Measurements from ENCODE around the gene ZNF606.

The ZNF606 gene

DNA sequence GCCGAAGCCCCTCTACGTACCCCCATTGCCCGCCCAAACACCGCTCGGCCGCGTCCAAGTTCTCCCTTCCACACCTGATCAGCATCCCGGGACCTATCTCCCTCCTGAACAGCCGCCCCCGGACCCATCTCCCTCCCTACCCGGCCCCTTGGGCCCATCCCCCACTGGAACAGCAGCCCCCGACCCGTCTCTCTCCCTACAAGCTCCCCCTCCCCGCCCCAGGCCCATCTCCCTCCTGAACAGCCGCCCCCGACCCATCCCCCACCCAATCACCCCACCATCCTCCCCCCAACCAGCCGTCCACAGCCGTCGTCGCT, 31.8 kb upstream of the ZNF606 start:
- DNase-seq = no peak
- H4K91ac ChIP-seq (ENCODE audit: low read depth, low read length) = peak overlapping the region; percentile 38
- peak overlapping the region; percentile 75 for H3K4me2 ChIP-seq (ENCODE audit: low read length)
- peak overlapping the region; percentile 87 for H3K4me3 ChIP-seq (ENCODE audit: low read depth, low read length)
- H3K23ac ChIP-seq (ENCODE audit: low read length) = no peak overlapping the region
- H4K8ac ChIP-seq (ENCODE audit: low read depth, low read length) = no peak overlapping the region
- no peak overlapping the region for H2BK5ac ChIP-seq (ENCODE audit: low read depth, low read length, poor library complexity)
- no peak overlapping the region for H3K9ac ChIP-seq (ENCODE audit: low read length)
- no peaks in the 10 kb centered on the region for H3K36me3 ChIP-seq (ENCODE audit: control insufficient read depth in 1 of 2, insufficient read depth in 2 of 2, low read length in 2 of 2)
- H3K79me2 ChIP-seq (ENCODE audit: control insufficient read depth, insufficient read depth, low read length, poor library complexity) = no peaks in the 10 kb centered on the region
- no peaks in the 10 kb centered on the region for H3K4me1 ChIP-seq (ENCODE audit: control insufficient read depth in 1 of 2, insufficient read depth in 2 of 2, low read length in 2 of 2)
- H3K4ac ChIP-seq (ENCODE audit: low read depth, low read length) = no peak overlapping the region
- no peak overlapping the region for H2BK12ac ChIP-seq (ENCODE audit: low read length)
- H3K9me3 ChIP-seq (ENCODE audit: insufficient read depth, low read depth, low read length) = peaks cover 7% of the 10 kb centered on the region
- H3K79me1 ChIP-seq (ENCODE audit: low read length) = no peaks in the 10 kb centered on the region
- H4K12ac ChIP-seq (ENCODE audit: low read depth, low read length) = no peak overlapping the region
- H2AFZ ChIP-seq (ENCODE audit: insufficient read depth, low read length, poor library complexity) = peak overlapping the region; percentile 45
- H3K27ac ChIP-seq (ENCODE audit: low read depth, low read length) = no peak overlapping the region
- peak overlapping the region; percentile 23 for H2BK120ac ChIP-seq (ENCODE audit: insufficient read depth, low read length, poor library complexity)
- H2AK5ac ChIP-seq (ENCODE audit: low read length) = no peak overlapping the region
- no CpG with 5 or more reads among the region's 20 CpGs for WGBS (ENCODE audit: extremely low coverage, insufficient coverage, insufficient read length)
- H3K18ac ChIP-seq (ENCODE audit: low read length) = peak overlapping the region; percentile 72
- peaks cover 3% of the 10 kb centered on the region for H3K27me3 ChIP-seq (ENCODE audit: insufficient read depth, low read length)
- H3K14ac ChIP-seq (ENCODE audit: low read length) = no peak overlapping the region

DNA sequence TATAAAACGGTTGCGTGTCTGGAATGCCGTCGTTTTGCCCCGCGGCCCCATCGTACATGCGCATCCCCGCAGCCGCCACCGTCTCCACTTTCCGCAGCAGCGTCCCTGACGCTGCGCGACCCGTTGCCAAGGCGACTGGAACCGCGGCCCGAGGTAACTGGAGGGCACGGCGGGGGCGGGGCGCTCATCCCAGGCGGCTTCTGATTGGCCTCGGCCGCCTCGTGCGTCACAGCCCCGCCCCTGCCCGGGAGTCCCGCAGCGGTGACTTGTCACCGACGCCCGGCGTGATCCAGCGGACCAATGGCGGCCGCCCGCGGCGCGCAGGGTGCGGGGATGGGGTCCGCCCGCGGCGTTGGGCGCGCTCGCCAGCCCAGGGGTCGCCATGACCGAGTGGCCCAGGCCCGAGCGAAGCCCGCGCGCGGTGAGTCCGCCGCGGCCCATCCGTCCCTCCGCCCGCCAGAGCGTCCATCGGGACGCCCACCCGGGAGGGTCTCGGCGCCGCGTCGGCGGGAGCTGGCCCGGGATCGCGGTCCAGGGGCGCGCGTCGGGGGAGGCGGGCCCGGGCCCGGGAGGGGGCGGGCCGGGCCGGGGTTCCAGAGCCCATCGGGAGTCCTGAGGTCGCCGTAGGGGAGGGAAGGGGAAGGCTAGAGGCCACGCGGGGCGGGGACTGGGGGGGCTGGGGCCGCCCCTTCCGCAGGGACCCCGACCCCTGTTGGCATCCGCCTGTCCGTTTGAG, 31.3 kb upstream of the ZNF606 start, which contains the start of gene ZSCAN1:
Gene ZSCAN1, plus strand, starts transcription at position 285 of the 736 bp plus-strand sequence. CDS start 3,812 bp downstream, outside the sequence.
- DNase-seq = peak in 1 of 2 donors; percentile 43
- Histone ChIP-seq H3K9me3 (ENCODE audit: insufficient read depth, low read depth, low read length) (peaks cover 7% of the 10 kb centered on the region), H4K91ac (ENCODE audit: low read depth, low read length) (peak within 1 kb of the TSS; percentile 76), H2AFZ (ENCODE audit: insufficient read depth, low read length, poor library complexity) (peak within 1 kb of the TSS; percentile 45), H3K4me3 (ENCODE audit: low read depth, low read length) (peak within 1 kb of the TSS; percentile 87), H2BK120ac (ENCODE audit: insufficient read depth, low read length, poor library complexity) (peak within 1 kb of the TSS; percentile 23), H4K12ac (ENCODE audit: low read depth, low read length) (peak within 1 kb of the TSS; percentile 47), H3K9ac (ENCODE audit: low read length) (peak within 1 kb of the TSS; percentile 91), H3K79me2 (ENCODE audit: control insufficient read depth, insufficient read depth, low read length, poor library complexity) (no peaks in the 10 kb centered on the region), H3K4me2 (ENCODE audit: low read length) (peak within 1 kb of the TSS; percentile 75), H3K27me3 (ENCODE audit: insufficient read depth, low read length) (peaks cover 3% of the 10 kb centered on the region), H2AK5ac (ENCODE audit: low read length) (no peak within 1 kb of the TSS), H3K14ac (ENCODE audit: low read length) (peak within 1 kb of the TSS; percentile 28), H3K18ac (ENCODE audit: low read length) (peak within 1 kb of the TSS; percentile 72), H2BK12ac (ENCODE audit: low read length) (no peak within 1 kb of the TSS), H4K8ac (ENCODE audit: low read depth, low read length) (peak within 1 kb of the TSS; percentile 32), H3K4me1 (ENCODE audit: control insufficient read depth in 1 of 2, insufficient read depth in 2 of 2, low read length in 2 of 2) (no peaks in the 10 kb centered on the region), H3K4ac (ENCODE audit: low read depth, low read length) (no peak within 1 kb of the TSS), H3K27ac (ENCODE audit: low read depth, low read length) (no peak within 1 kb of the TSS), H3K36me3 (ENCODE audit: control insufficient read depth in 1 of 2, insufficient read depth in 2 of 2, low read length in 2 of 2) (no peaks in the 10 kb centered on the region), H3K79me1 (ENCODE audit: low read length) (no peaks in the 10 kb centered on the region), H3K23ac (ENCODE audit: low read length) (no peak within 1 kb of the TSS), H2BK5ac (ENCODE audit: low read depth, low read length, poor library complexity) (no peak within 1 kb of the TSS)
- WGBS (ENCODE audit: extremely low coverage, insufficient coverage, insufficient read length) = no CpG with 5 or more reads among the region's 101 CpGs

DNA sequence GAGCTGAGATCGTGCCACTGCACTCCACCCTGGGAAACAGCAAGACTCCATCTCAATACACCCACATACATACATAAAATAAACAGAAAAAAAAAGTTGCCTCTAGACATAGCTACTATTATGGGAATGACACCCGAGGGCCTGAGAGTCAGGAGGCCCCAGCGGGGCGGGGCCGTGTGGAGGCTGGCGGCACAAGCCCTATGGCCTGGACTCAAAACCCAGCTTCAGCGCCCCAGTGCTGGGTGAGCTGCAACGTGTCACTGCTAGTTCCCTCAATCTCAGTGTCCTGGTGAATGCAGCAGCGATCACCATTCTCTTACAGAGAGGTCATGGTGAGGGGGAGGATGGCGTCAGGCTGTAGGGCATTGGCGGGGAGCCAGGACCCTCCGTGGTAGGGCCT, 22.0 kb upstream of the ZNF606 start:
- peaks cover 20% of the 10 kb centered on the region for H3K9me3 ChIP-seq (ENCODE audit: insufficient read depth, low read depth, low read length)
- H3K27me3 ChIP-seq (ENCODE audit: insufficient read depth, low read length) = no peaks in the 10 kb centered on the region
- DNase-seq = no peak
- no peak overlapping the region for H4K12ac ChIP-seq (ENCODE audit: low read depth, low read length)
- H2BK120ac ChIP-seq (ENCODE audit: insufficient read depth, low read length, poor library complexity) = no peak overlapping the region
- H3K9ac ChIP-seq (ENCODE audit: low read length) = no peak overlapping the region
- no CpG with 5 or more reads among the region's 12 CpGs for whole genome bisulfite sequencing (ENCODE audit: extremely low coverage, insufficient coverage, insufficient read length)
- no peak overlapping the region for H3K14ac ChIP-seq (ENCODE audit: low read length)
- H3K79me2 ChIP-seq (ENCODE audit: control insufficient read depth, insufficient read depth, low read length, poor library complexity) = no peaks in the 10 kb centered on the region
- H2BK5ac ChIP-seq (ENCODE audit: low read depth, low read length, poor library complexity) = no peak overlapping the region
- H3K4me2 ChIP-seq (ENCODE audit: low read length) = no peak overlapping the region
- no peak overlapping the region for H3K4ac ChIP-seq (ENCODE audit: low read depth, low read length)
- no peak overlapping the region for H3K18ac ChIP-seq (ENCODE audit: low read length)
- no peak overlapping the region for H3K4me3 ChIP-seq (ENCODE audit: low read depth, low read length)
- no peaks in the 10 kb centered on the region for H3K36me3 ChIP-seq (ENCODE audit: control insufficient read depth in 1 of 2, insufficient read depth in 2 of 2, low read length in 2 of 2)
- H3K4me1 ChIP-seq (ENCODE audit: control insufficient read depth in 1 of 2, insufficient read depth in 2 of 2, low read length in 2 of 2) = no peaks in the 10 kb centered on the region
- H3K23ac ChIP-seq (ENCODE audit: low read length) = no peak overlapping the region
- no peak overlapping the region for H2AK5ac ChIP-seq (ENCODE audit: low read length)
- no peak overlapping the region for H3K27ac ChIP-seq (ENCODE audit: low read depth, low read length)
- no peak overlapping the region for H2BK12ac ChIP-seq (ENCODE audit: low read length)
- no peak overlapping the region for H4K8ac ChIP-seq (ENCODE audit: low read depth, low read length)
- H4K91ac ChIP-seq (ENCODE audit: low read depth, low read length) = no peak overlapping the region
- H2AFZ ChIP-seq (ENCODE audit: insufficient read depth, low read length, poor library complexity) = no peak overlapping the region
- H3K79me1 ChIP-seq (ENCODE audit: low read length) = no peaks in the 10 kb centered on the region

DNA sequence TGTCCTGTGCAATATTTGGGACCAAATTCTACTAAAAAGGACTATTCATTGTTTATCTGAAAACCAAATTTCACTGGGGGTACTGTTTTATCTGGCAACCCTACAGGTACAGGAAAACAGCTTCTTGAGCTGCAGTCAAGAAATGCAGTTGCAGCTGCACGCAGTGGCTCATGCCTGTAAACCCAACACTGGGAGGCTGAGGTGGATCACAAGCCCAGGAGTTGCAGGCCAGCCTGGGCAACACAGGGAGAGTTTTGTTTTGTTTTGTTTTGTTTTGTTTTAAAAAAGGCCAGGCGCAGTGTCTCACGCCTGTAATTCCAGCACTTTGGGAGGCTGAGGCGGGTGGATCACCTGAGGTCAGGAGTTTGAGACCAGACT, 19.7 kb upstream of the ZNF606 start:
- H3K4me2 ChIP-seq (ENCODE audit: low read length) = no peak overlapping the region
- no peak overlapping the region for H2BK5ac ChIP-seq (ENCODE audit: low read depth, low read length, poor library complexity)
- no peak overlapping the region for H3K9ac ChIP-seq (ENCODE audit: low read length)
- H3K4ac ChIP-seq (ENCODE audit: low read depth, low read length) = no peak overlapping the region
- H3K18ac ChIP-seq (ENCODE audit: low read length) = no peak overlapping the region
- no peaks in the 10 kb centered on the region for H3K27me3 ChIP-seq (ENCODE audit: insufficient read depth, low read length)
- no peak overlapping the region for H3K4me3 ChIP-seq (ENCODE audit: low read depth, low read length)
- WGBS (ENCODE audit: extremely low coverage, insufficient coverage, insufficient read length) = no CpG with 5 or more reads among the region's 4 CpGs
- no peak overlapping the region for H3K14ac ChIP-seq (ENCODE audit: low read length)
- H3K79me1 ChIP-seq (ENCODE audit: low read length) = no peaks in the 10 kb centered on the region
- H3K9me3 ChIP-seq (ENCODE audit: insufficient read depth, low read depth, low read length) = peaks cover 27% of the 10 kb centered on the region
- no peak for DNase-seq
- no peaks in the 10 kb centered on the region for H3K79me2 ChIP-seq (ENCODE audit: control insufficient read depth, insufficient read depth, low read length, poor library complexity)
- no peak overlapping the region for H2AK5ac ChIP-seq (ENCODE audit: low read length)
- H3K23ac ChIP-seq (ENCODE audit: low read length) = no peak overlapping the region
- H4K91ac ChIP-seq (ENCODE audit: low read depth, low read length) = no peak overlapping the region
- H3K27ac ChIP-seq (ENCODE audit: low read depth, low read length) = no peak overlapping the region
- H3K36me3 ChIP-seq (ENCODE audit: control insufficient read depth in 1 of 2, insufficient read depth in 2 of 2, low read length in 2 of 2) = no peaks in the 10 kb centered on the region
- no peak overlapping the region for H4K12ac ChIP-seq (ENCODE audit: low read depth, low read length)
- no peak overlapping the region for H2AFZ ChIP-seq (ENCODE audit: insufficient read depth, low read length, poor library complexity)
- no peak overlapping the region for H2BK120ac ChIP-seq (ENCODE audit: insufficient read depth, low read length, poor library complexity)
- no peak overlapping the region for H4K8ac ChIP-seq (ENCODE audit: low read depth, low read length)
- no peak overlapping the region for H2BK12ac ChIP-seq (ENCODE audit: low read length)
- no peaks in the 10 kb centered on the region for H3K4me1 ChIP-seq (ENCODE audit: control insufficient read depth in 1 of 2, insufficient read depth in 2 of 2, low read length in 2 of 2)

All from trophoblast cell (in vitro differentiated cells and primary cell).